CD4-positive, alpha-beta T cell (primary cell): ENCODE measurements around the gene PFN4. TPM values are rescaled to one million over a fixed set of nuclear protein-coding genes. Genes with fewer than 3 reads are reported as not detected.

Experiments used
- ATAC-seq: fragments of 200-7000 bp; cut with Tn5 transposase; one replicate; pipeline ENCODE4 v1.10.0; 2022; ENCODE audit warnings: mild to moderate bottlenecking; ENCODE audit not compliant: poor library complexity
- CTCF ChIA-PET: fragments of 350-600 bp; sonication (Branson Sonifier 250); formaldehyde crosslinking; loops from one replicate; lab custom pipeline; 2021; ENCODE audit warnings: antibody characterized with exemption, inconsistent platforms; lab: Charles Lee
- POLR2A ChIA-PET: fragments of 350-600 bp; sonication (Branson Sonifier 250); formaldehyde crosslinking; loops from one replicate; lab custom pipeline; 2021; ENCODE audit warnings: antibody characterized with exemption, inconsistent platforms; lab: Charles Lee
- DNase-seq, 14 experiments: peaks; one replicate each; pipeline ENCODE4 v3.0.0-alpha.2; 2013 to 2020; ENCODE audit warnings: mixed read lengths in 2 of 14
- H3K27ac ChIP-seq, 2 donors: one replicate each; pipeline versions ENCODE4 v1.5.1 to v1.7.0; 2013; ENCODE audit warnings: low read length in 2 of 2, low read depth in 1 of 2, mild to moderate bottlenecking in 1 of 2
- H3K27me3 ChIP-seq, 2 experiments: 1 replicate in 1 of 2; 2 replicates in 1 of 2; pipeline versions ENCODE4 v1.6.1 to v1.7.0; 2013; ENCODE audit warnings: low read length in 2 of 2, control low read depth in 1 of 2, mild to moderate bottlenecking in 1 of 2, moderate library complexity in 1 of 2; ENCODE audit not compliant: insufficient read depth in 2 of 2, control insufficient read depth in 1 of 2
- H3K36me3 ChIP-seq: one replicate; pipeline ENCODE4 v1.6.1; 2013; ENCODE audit warnings: low read length, control low read depth; ENCODE audit not compliant: insufficient read depth
- H3K4me1 ChIP-seq: one replicate; pipeline ENCODE4 v1.6.1; 2013; ENCODE audit warnings: low read length, control low read depth; ENCODE audit not compliant: insufficient read depth
- H3K4me3 ChIP-seq: one replicate; pipeline ENCODE4 v1.5.1; 2013; ENCODE audit warnings: mild to moderate bottlenecking, low read length, moderate library complexity
- H3K9me3 ChIP-seq, 2 experiments: 1 replicate in 1 of 2; 2 replicates in 1 of 2; pipeline versions ENCODE4 v1.6.1 to v1.7.0; 2013; ENCODE audit warnings: low read length in 2 of 2, mild to moderate bottlenecking in 2 of 2, control low read depth in 1 of 2, moderate library complexity in 1 of 2; ENCODE audit not compliant: control insufficient read depth in 1 of 2, insufficient read depth in 1 of 2
- H3K27ac Mint-ChIP-seq: one replicate; pipeline ENCODE4 v1.8.0; 2020; ENCODE audit warnings: mixed read lengths
- H3K27me3 Mint-ChIP-seq: one replicate; pipeline ENCODE4 v1.8.0; 2021; ENCODE audit warnings: mixed read lengths
- H3K36me3 Mint-ChIP-seq: one replicate; pipeline ENCODE4 v1.8.0; 2021; ENCODE audit warnings: low read depth, mixed read lengths
- H3K4me1 Mint-ChIP-seq: one replicate; pipeline ENCODE4 v1.8.0; 2021; ENCODE audit warnings: low read depth, mixed read lengths
- H3K4me3 Mint-ChIP-seq: one replicate; pipeline ENCODE4 v1.8.0; 2020; ENCODE audit warnings: mild to moderate bottlenecking, mixed read lengths
- H3K9me3 Mint-ChIP-seq: one replicate; pipeline ENCODE4 v1.8.0; 2020; ENCODE audit warnings: mixed read lengths
- intact Hi-C, 2 experiments: fragments of 100-400 bp; cut with DNase I in 1 of 2; cut with micrococcal nuclease in 1 of 2; formaldehyde crosslinking; loops; one replicate each; pipeline versions ENCODE4 v1.15.1 to v1.9.0; 2023 to 2025; cut with DNase I, micrococcal nuclease
- total RNA-seq, 174 experiments: library from RNA in 2 of 174; stranded (reverse) in 2 of 174; gene quantifications; one replicate each; pipeline ENCODE4 v1.2.3 and lab custom pipeline; 2021 to 2026
- TF ChIP-seq, protein P1 (sequence below): fragments of 200-600 bp; IDR thresholded peaks from one replicate; pipeline ENCODE4 v1.8.0; 2022; ENCODE audit warnings: antibody characterized with exemption, mild to moderate bottlenecking

Gene PFN4
- total RNA-seq, 2 experiments from 2014 or later, result not detected

DNA sequence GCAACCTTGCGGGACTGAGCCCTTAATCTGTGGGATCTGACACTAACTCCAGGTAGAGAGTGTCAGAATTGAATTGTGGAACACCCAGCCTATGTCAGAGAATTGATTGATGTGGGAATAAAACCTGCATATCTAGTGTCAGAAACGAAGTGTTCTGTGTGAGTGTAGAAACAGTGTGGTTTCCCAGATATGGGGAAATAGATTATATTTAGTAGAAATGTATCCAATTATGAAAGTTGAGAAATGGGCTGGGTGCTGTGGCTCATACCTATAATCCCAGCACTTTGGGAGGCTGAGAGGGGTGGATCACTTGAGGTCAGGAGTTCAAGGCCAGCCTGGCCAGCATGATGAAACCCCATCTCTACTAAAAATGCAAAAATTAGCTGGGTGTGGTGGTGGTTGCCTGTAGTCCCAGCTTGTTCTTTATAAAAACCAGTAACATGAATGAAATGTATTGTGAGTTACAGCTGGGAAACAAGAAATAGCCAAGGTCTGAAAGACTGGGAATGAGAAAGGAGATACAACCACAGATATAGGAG, 34.2 kb downstream of the PFN4 start:
- Histone ChIP-seq H3K27me3 (no peaks in the 10 kb centered on the region), H3K4me1 (peaks cover 13% of the 10 kb centered on the region), H3K4me3 (no peak overlapping the region), H3K27ac (no peak overlapping the region), H3K9me3 (no peaks in the 10 kb centered on the region), H3K36me3 (peaks cover 7% of the 10 kb centered on the region)
- DNase-seq (no peak), ATAC-seq (no peak)
- ChIA-PET POLR2A (no interaction called here), CTCF (no interaction called here)
- H3K27me3 Mint-ChIP-seq, result no peaks in the 10 kb centered on the region
- H3K27ac Mint-ChIP-seq, result no peak overlapping the region
- TF ChIP-seq, protein P1, sequence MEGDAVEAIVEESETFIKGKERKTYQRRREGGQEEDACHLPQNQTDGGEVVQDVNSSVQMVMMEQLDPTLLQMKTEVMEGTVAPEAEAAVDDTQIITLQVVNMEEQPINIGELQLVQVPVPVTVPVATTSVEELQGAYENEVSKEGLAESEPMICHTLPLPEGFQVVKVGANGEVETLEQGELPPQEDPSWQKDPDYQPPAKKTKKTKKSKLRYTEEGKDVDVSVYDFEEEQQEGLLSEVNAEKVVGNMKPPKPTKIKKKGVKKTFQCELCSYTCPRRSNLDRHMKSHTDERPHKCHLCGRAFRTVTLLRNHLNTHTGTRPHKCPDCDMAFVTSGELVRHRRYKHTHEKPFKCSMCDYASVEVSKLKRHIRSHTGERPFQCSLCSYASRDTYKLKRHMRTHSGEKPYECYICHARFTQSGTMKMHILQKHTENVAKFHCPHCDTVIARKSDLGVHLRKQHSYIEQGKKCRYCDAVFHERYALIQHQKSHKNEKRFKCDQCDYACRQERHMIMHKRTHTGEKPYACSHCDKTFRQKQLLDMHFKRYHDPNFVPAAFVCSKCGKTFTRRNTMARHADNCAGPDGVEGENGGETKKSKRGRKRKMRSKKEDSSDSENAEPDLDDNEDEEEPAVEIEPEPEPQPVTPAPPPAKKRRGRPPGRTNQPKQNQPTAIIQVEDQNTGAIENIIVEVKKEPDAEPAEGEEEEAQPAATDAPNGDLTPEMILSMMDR, result no peak
- intact Hi-C loops, result no loop called here
- peaks cover 13% of the 10 kb centered on the region for H3K4me1 Mint-ChIP-seq
- no peaks in the 10 kb centered on the region for H3K9me3 Mint-ChIP-seq
- H3K36me3 Mint-ChIP-seq, result peaks cover 38% of the 10 kb centered on the region
- no peak overlapping the region for H3K4me3 Mint-ChIP-seq

DNA sequence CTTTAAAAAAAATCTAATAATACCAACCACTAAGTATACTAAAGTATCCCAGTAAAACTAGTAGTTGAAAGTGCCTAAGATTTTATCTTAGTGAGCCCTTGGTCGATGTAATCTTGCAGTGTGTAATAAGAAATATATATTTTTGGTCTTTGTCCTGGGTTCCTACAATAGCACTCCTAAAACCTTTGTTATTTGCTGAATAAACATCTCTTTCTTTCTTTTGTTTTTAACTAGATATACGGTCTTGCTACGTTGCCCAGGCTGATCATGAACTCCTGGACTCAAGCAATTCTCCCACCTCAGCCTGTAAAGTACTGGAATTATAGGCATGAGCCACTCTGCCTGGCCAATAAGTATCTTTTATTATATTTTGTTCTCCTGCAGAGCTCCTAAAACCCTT, 36.1 kb downstream of the PFN4 start:
- H3K27me3 Mint-ChIP-seq, result no peaks in the 10 kb centered on the region
- TF ChIP-seq, protein P1, result no peak
- peaks cover 19% of the 10 kb centered on the region for H3K4me1 ChIP-seq
- H3K4me3 ChIP-seq, result no peak overlapping the region
- no peaks in the 10 kb centered on the region for H3K9me3 ChIP-seq
- peaks cover 7% of the 10 kb centered on the region for H3K36me3 ChIP-seq
- no peaks in the 10 kb centered on the region for H3K9me3 Mint-ChIP-seq
- H3K27ac ChIP-seq, result no peak overlapping the region
- H3K4me1 Mint-ChIP-seq, result peaks cover 21% of the 10 kb centered on the region
- no peak overlapping the region for H3K4me3 Mint-ChIP-seq
- peaks cover 33% of the 10 kb centered on the region for H3K36me3 Mint-ChIP-seq
- POLR2A ChIA-PET, result no interaction called here
- no peak overlapping the region for H3K27ac Mint-ChIP-seq
- intact Hi-C loops, result no loop called here
- DNase-seq (no peak), ATAC-seq (no peak)
- CTCF ChIA-PET, result interaction anchor here (0.6 kb wide), 1 partner anchor 196 kb away, joined by 3 read pairs; no protein-coding TSS in a partner anchor
- no peaks in the 10 kb centered on the region for H3K27me3 ChIP-seq

GRCh38 chr2:24086241-24086640, 36.9 kb downstream of the PFN4 start:
- TF ChIP-seq, protein P1, result no peak
- Histone ChIP-seq H3K27me3 (no peaks in the 10 kb centered on the region), H3K4me1 (peaks cover 19% of the 10 kb centered on the region), H3K9me3 (no peaks in the 10 kb centered on the region), H3K27ac (no peak overlapping the region), H3K4me3 (no peak overlapping the region), H3K36me3 (peaks cover 10% of the 10 kb centered on the region)
- CTCF ChIA-PET, result no interaction called here
- peaks cover 36% of the 10 kb centered on the region for H3K36me3 Mint-ChIP-seq
- peaks cover 21% of the 10 kb centered on the region for H3K4me1 Mint-ChIP-seq
- H3K27ac Mint-ChIP-seq, result no peak overlapping the region
- H3K9me3 Mint-ChIP-seq, result no peaks in the 10 kb centered on the region
- intact Hi-C loops, result no loop called here
- no peaks in the 10 kb centered on the region for H3K27me3 Mint-ChIP-seq
- POLR2A ChIA-PET, result no interaction called here
- H3K4me3 Mint-ChIP-seq, result peak overlapping the region; percentile 48
- ATAC-seq (no peak), DNase-seq (no peak)
